K562 (cell line): ENCODE data around the gene DEF6. TPM values are rescaled to one million over a fixed set of nuclear protein-coding genes. Genes with fewer than 3 reads are reported as not detected.

Experiments used
- ARID4B ChIP-seq: sonication (generic); formaldehyde crosslinking; IDR thresholded peaks from 2 replicates; pipeline ENCODE4 v1.8.0; 2022; ENCODE audit warnings: mild to moderate bottlenecking, missing genetic modification reagents
- CEBPG ChIP-seq, 3 experiments: fragments of 200-800 bp in 1 of 3; sonication (Bioruptor generic) in 1 of 3; sonication (generic) in 1 of 3; formaldehyde crosslinking in 1 of 3; IDR thresholded peaks in 2 of 3; conservative IDR thresholded peaks in 1 of 3; 2 replicates each; pipeline versions ENCODE4 v1.6.1 to v1.8.0; 2016 to 2022; ENCODE audit warnings: missing compliant biosample characterization in 2 of 3, missing genetic modification characterization in 2 of 3, mild to moderate bottlenecking in 1 of 3, missing genetic modification reagents in 1 of 3
- ESRRB ChIP-seq: fragments of 250-450 bp; sonication (Bioruptor Pico); IDR thresholded peaks from 2 replicates; pipeline ENCODE4 v1.5.0; 2020; ENCODE audit warnings: mild to moderate bottlenecking, moderate library complexity, borderline replicate concordance
- ETS1 ChIP-seq: conservative IDR thresholded peaks from 2 replicates; pipeline ENCODE4 v1.6.1; 2011; ENCODE audit warnings: low read depth, mild to moderate bottlenecking, low read length; ENCODE audit not compliant: control insufficient read depth
- RFX1 ChIP-seq: fragments of 450-650 bp; IDR thresholded peaks from 2 replicates; pipeline ENCODE4 v1.6.1; 2016; ENCODE audit warnings: mild to moderate bottlenecking, moderate library complexity
- SUPT5H ChIP-seq: fragments of 450-650 bp; IDR thresholded peaks from 2 replicates; pipeline ENCODE4 v1.6.1; 2016
- TARDBP ChIP-seq: fragments of 450-650 bp; IDR thresholded peaks from 2 replicates; pipeline ENCODE4 v1.6.1; 2016
- TEAD2 ChIP-seq: fragments of 450-650 bp; IDR thresholded peaks from 2 replicates; pipeline ENCODE4 v1.6.1; 2016; ENCODE audit warnings: missing genetic modification characterization, control low read depth, missing compliant biosample characterization
- TGIF2 ChIP-seq: sonication (generic); formaldehyde crosslinking; IDR thresholded peaks from 2 replicates; pipeline ENCODE4 v1.8.1; 2022; ENCODE audit warnings: mild to moderate bottlenecking, missing genetic modification reagents, moderate library complexity
- ZBTB33 ChIP-seq: sonication (generic); formaldehyde crosslinking; IDR thresholded peaks from 2 replicates; pipeline ENCODE4 v1.8.1; 2023; ENCODE audit warnings: mild to moderate bottlenecking, missing genetic modification reagents
- ZNF217 ChIP-seq: sonication (generic); formaldehyde crosslinking; IDR thresholded peaks from 2 replicates; pipeline ENCODE4 v1.8.0; 2022; ENCODE audit warnings: mild to moderate bottlenecking, missing genetic modification reagents
- ZNF316 ChIP-seq: fragments of 450-650 bp; IDR thresholded peaks from 2 replicates; pipeline ENCODE4 v1.6.1; 2016
- ZNF507 ChIP-seq: conservative IDR thresholded peaks from 2 replicates; pipeline ENCODE4 v1.6.1; 2017; ENCODE audit warnings: missing genetic modification characterization, missing compliant biosample characterization
- ZNF707 ChIP-seq: fragments of 250-450 bp; sonication (Bioruptor Pico); conservative IDR thresholded peaks from 2 replicates; pipeline ENCODE4 v1.8.0; 2022; ENCODE audit warnings: inconsistent platforms, mild to moderate bottlenecking, moderate library complexity
- ZNF764 ChIP-seq: fragments of 250-450 bp; sonication (Bioruptor Pico); IDR thresholded peaks from 2 replicates; pipeline ENCODE4 v1.4.0; 2020; ENCODE audit warnings: low read depth, mild to moderate bottlenecking, moderate library complexity
- polyA plus RNA-seq, 8 experiments: library from polyadenylated mRNA; depleted of rRNA in 4 of 8; stranded (reverse) in 5 of 8; unstranded in 3 of 8; fragments of >200 nt; fragmentation: Nextera tagmentation in 2 of 8; fragmentation: Illumina TruSeq in 1 of 8; extraction: Ambion mirVana in 2 of 8; extraction: Trizol in 1 of 8; gene quantifications; 2 replicates each; pipeline versions ENCODE4 v1.2.1 to v1.2.3, GENCODE V29; 2011 to 2014; ENCODE audit warnings: inconsistent platforms in 1 of 8, missing spikeins in 1 of 8
- total RNA-seq, 7 experiments: library from RNA; depleted of rRNA in 6 of 7; stranded (reverse); fragments of >200 nt in 6 of 7; fragmentation: Illumina TruSeq in 2 of 7; extraction: Trizol in 2 of 7; gene quantifications; 2 replicates each; pipeline versions ENCODE4 v1.2.1 to v1.2.3, GENCODE V29; 2011 to 2021; ENCODE audit warnings: low replicate concordance in 1 of 7
- TF ChIP-seq, protein P1 (sequence below), 2 experiments: fragments of 450-650 bp in 1 of 2; IDR thresholded peaks; 2 replicates each; pipeline ENCODE4 v1.6.1; 2011 to 2017; ENCODE audit warnings: low read depth in 2 of 2, antibody characterized with exemption in 1 of 2, borderline replicate concordance in 1 of 2, low read length in 1 of 2, mild to moderate bottlenecking in 1 of 2, mixed read lengths in 1 of 2; ENCODE audit not compliant: control insufficient read depth in 1 of 2

The DEF6 gene
- total and polyA plus RNA-seq, 9 of the 15 experiments (the other 6 are each of a cell fraction or from before 2014, with no cell fraction given): 1.3 to 44.6 (median 22.7) TPM

DNA sequence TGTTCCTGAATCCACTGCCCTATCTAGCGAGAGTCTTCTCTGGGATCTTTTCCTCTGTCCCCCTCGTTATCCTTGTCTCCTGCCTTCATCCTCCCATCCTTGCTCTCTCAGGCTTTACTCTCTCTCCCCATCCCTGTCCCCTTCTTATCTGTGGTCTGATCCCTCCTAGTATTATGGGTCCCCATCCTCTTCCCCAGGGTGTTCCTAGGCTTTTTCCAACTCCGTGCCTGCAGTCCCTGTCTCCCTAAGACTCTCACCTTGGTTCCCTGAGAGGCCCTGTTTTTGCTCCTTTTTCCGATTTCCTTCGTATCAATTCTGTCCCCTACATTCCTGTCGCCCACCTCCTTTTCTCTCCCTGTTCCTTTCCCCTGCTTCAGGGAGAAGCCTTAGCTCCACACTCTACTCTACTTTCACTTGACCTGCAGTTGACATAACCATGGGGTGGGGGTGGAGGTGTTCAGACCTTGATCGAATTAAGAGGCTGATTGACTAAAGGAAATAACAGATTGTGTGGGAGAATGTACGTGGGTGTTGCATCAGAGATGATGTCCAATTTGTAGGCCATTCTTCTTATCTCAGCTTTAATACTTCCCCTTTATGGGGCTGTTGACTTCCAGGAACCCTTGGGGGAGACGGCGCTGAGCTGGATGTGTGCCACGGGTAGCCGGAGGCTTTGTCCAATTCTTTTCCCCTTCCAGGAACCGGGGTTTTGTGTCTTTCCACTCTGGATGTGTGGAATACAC is 45.6 kb downstream of the DEF6 start (continued):
- TF ChIP-seq, protein P1, sequence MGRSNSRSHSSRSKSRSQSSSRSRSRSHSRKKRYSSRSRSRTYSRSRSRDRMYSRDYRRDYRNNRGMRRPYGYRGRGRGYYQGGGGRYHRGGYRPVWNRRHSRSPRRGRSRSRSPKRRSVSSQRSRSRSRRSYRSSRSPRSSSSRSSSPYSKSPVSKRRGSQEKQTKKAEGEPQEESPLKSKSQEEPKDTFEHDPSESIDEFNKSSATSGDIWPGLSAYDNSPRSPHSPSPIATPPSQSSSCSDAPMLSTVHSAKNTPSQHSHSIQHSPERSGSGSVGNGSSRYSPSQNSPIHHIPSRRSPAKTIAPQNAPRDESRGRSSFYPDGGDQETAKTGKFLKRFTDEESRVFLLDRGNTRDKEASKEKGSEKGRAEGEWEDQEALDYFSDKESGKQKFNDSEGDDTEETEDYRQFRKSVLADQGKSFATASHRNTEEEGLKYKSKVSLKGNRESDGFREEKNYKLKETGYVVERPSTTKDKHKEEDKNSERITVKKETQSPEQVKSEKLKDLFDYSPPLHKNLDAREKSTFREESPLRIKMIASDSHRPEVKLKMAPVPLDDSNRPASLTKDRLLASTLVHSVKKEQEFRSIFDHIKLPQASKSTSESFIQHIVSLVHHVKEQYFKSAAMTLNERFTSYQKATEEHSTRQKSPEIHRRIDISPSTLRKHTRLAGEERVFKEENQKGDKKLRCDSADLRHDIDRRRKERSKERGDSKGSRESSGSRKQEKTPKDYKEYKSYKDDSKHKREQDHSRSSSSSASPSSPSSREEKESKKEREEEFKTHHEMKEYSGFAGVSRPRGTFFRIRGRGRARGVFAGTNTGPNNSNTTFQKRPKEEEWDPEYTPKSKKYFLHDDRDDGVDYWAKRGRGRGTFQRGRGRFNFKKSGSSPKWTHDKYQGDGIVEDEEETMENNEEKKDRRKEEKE (IDR thresholded peaks at IDR 0.05; ENCODE audit: borderline replicate concordance in 1 of 2, control insufficient read depth in 1 of 2, low read depth in 2 of 2, low read length in 1 of 2): peak in 1 of 2 experiments; percentile 48; a peak in 1 of 4 replicates
- TF ChIP-seq ARID4B (CRISPR knock-in tag): no peak; the same call in 1 of the 2 replicates
- peak; percentile 3; the same call in 1 of the 2 replicates for TF ChIP-seq SUPT5H
- TF ChIP-seq CEBPG (CRISPR knock-in tag; IDR thresholded peaks at IDR 0.05): peak; percentile 96
- peak; percentile 94 to 96 for TF ChIP-seq CEBPG (tag; conservative IDR thresholded peaks at IDR 0.05 in 1 of 2, IDR thresholded peaks at IDR 0.05 in 1 of 2)
- TF ChIP-seq TGIF2 (CRISPR knock-in tag): no peak
- no peak for TF ChIP-seq TEAD2 (tag)
- TF ChIP-seq ZNF217: no peak
- no peak for TF ChIP-seq ESRRB (CRISPR knock-in tag)
- 0 out of 2 replicates have a peak, but pooled peaks have one; percentile 3 for TF ChIP-seq ZNF316
- no peak for TF ChIP-seq ZNF764 (CRISPR knock-in tag)
- TF ChIP-seq RFX1: no peak
- no peak for TF ChIP-seq ETS1
- no peak for TF ChIP-seq TARDBP
- TF ChIP-seq ZNF507 (tag): no peak
- no peak for TF ChIP-seq ZBTB33 (CRISPR knock-in tag)
- TF ChIP-seq ZNF707 (CRISPR knock-in tag): no peak
